Stimulated activated CD4-positive, alpha-beta T cell treated with anti-CD3 and anti-CD28 coated beads, TNF-alpha, amount 100 ng/mL, for 4 hours (primary cell): ENCODE data around the gene LSS.

Experiments
- DNase-seq, 3 experiments: peaks; one replicate each; pipeline ENCODE4 v3.0.0-alpha.2; 2020; ENCODE audit warnings: low read depth in 3 of 3

Gene LSS

DNA sequence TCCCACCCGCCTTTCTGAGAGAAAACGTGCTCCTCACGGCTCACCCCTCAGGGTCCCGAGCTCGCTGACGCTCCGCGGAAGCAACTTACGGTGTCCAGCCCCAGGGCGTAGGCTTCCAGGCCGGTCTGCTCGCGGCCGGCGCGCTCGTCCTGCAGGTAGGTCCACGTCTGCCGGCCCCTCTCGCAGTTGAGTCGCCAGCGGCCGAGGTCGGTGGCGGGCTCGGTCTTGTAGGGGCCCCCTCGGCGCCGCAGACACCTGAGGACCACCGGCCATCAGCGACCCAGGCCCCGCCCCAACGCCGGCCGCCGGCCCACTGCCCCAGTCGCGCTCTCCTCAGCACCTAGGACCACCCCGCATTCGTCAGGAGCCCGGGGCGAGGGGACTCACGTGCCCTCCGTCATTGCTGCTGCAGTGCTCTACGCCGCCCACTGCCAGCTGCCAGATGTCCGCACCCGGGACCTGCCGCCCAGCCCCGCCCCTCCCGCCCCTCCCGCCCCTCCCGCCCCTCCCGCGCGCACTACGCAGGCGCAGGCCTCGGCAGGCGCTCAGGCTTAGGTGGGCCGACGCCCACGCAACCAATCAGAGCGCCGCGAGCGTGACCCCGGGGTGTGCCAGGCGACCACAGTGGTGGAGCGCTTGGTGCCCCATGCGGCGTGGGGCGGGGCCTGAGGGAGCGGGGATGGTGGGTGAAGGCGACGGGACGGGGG is at the start of gene LSS:
Gene LSS, minus strand, starts transcription at position 430 of the 707 bp plus-strand sequence. Its CDS starts 29 bp downstream, at position 401.
- peak; percentile 90 to 98 (median 96) for DNase-seq

DNA sequence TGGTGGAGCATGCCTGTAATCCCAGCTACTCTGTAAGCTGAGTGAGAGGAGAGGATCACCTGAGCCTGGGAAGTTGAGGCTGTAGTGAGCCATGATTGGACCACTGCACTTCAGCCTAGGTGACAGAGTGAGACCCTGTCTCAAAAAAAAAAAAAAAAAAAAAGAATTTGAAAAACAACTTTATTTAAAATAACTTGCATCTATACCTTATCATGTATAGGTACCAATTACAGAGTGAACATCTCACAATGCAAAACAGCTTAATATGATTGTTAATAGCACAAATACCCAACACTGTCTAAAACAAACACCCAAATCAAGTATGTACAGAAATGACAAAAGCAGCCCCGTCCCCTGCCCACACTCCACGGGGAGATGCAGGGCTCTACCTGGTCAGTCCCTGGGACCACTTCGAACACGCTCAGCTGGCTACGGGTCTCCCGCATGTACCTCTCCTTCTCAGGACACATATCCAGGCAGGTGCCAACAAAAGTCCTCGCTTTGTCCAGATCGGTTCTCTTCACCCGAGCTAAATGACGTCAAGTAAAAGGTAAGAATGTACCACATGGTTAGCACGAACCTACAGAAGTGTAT is 46.3 kb upstream of the LSS start:
- no peak for DNase-seq

DNA sequence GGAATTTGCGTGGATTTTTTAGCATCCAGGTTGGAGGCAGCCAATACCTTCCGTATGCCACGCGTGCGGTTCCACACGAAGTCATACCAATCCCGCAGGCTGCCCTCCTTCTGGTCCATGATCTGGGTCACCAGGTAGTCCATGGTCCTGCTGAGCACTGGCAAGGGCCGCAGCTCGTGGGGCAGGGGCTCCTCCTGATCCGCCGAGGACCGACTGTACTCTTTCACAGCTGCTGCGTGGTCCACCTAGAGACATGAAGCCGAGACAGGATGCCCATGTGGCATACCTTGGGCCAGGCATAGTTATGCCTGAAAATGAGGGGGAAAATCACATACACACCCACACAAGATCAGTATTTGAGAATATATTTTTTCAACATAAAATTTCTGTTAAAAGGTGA is 44.8 kb upstream of the LSS start:
- no peak for DNase-seq

DNA sequence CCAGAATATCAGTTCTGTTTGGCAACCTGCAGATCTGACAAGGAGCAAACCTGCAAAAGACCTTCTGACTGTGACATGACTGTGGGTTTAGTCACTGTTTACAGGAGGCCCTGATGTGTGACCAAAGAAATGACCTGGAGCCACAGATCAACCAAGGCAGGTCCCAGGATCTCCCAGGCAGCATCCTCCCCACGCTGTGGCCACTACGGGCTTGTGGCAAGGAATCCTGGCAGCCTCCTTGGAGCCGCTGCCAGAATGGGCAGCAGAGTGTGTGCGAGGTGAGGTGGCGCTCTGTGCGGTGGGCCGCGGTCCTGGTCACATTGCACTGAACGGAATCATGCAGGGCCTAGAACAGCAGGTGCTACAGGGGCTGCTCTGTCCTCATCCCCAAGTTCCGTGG is 40.9 kb upstream of the LSS start:
- no peak for DNase-seq

DNA sequence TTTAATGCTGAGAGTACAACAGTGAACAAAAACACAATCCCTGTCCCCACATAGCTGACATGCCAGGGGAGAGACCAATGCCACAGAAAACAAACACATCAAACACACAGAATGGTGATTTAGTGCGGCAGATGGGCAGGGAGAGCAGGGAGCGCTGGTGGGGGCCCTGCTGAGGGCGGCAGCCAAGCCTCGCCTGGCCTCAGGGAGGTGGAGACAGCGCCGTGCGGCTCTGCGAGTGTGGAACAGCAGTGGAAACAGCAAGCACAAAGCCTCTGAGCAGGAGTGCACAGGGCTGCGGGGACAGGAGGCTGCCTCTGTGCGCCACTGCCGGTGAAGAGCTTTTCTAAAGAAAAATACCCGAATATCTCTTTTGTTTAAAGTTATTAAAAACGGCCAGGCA is 39.8 kb upstream of the LSS start:
- no peak for DNase-seq

DNA sequence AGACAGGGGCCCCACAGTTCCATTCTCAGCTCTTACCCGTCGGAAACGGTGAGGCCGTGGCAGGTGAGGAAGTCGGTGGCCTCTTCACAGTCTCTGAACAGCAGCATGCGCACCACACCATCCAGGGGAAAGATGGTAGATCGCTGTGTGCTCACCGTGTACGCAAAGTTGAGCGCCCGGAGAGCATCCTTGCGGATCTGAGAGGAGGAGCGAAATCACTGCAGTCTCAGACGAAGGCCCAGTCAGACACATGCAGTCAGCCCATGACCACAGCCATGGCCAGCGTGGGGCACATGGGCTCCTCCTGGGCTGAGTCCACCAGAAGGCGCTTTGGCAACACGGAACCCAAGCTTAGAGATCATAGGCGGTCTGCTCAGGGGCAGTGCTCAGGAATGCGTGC is 38.4 kb upstream of the LSS start:
- no peak for DNase-seq

GRCh38 chr21:46265736-46266525 is 37.4 kb upstream of the LSS start:
- no peak for DNase-seq

GRCh38 chr21:46264690-46265144 is 36.1 kb upstream of the LSS start:
- no peak for DNase-seq

DNA sequence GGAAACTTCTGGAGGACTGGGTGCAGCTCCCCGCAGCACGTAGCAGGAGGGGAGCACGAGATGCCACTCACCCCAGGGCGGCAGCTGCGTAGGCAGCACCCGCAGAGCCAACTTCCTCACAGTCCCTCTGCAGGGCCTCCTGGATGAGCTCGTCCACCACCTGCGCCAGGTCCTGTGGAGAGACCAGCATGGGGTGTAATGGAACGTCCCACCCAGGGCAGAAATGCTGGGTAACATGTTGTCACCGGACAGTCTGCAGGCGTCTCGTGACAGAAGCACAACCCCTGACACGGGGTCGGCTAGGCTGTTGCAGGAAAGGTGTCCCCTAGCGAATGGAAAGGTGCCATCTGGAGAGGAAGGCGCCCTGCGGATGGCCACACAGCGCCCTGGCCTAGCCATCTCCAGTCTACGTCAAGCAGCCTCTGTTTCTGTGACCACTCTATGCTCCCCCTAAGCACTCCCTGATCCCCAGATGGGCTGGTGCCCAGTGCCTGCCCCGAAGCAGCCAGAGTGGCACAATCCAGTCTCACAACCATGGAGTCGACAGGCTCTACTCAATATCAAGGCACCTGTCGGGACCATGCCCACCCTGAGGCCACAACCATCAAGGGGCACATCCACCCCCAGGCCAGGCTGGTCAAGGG is 35.6 kb upstream of the LSS start:
- DNase-seq: no peak

DNA sequence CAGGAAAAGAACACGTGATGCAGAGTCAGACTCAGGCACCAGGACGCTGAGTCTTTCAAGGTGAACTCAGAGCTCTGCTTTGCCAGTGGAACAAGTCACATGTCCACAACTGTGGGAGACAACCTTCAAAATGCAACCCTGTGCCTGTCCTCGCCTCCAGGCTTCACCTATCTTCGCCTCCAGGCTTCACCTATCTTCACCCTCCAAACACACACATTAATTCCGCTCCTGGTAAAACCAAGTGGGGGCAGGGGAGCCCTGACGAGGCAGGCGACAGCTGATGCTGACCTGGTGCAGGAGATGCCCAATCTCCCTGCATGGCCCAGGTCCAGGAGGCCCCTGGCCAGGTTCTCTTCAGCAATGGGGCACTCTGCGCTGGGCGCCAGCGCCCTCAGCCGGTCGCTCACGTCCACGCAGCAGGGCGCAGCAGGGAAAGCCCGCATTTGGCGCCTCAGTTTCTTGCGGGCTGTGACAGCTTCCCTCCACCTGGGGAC is 28.0 kb upstream of the LSS start:
- no peak for DNase-seq

DNA sequence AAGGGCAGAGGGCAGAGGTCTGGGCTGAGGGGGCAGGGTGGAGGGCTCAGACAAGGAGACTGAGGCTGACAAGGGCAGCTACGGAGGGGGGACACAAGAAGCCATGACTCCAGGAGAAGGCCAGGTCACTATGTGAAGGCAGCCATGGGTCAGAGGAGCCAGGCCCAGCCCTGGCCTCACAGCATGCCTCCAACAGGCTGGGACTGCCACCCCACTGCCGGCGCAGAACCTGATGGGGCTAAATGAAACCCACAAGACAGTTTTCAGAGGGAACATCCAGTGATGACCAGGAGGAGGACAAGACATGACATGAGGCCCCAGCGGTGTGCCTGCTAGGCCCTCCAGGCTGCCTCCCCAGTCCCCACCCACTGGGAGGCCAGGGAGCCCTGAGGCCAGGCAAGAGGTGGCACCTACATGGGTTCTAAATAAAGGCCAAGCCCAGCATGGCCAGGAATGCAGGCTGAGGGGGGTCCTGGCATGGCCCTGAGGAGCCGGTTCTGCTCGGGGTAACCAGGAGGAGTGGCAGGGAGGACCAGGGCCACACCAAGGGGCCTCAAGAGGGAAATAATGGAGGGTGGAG is 27.3 kb upstream of the LSS start:
- no peak for DNase-seq

- no peak for DNase-seq
Measured at GRCh38 chr21:46255166-46255565, 26.6 kb upstream of the LSS start.

DNA sequence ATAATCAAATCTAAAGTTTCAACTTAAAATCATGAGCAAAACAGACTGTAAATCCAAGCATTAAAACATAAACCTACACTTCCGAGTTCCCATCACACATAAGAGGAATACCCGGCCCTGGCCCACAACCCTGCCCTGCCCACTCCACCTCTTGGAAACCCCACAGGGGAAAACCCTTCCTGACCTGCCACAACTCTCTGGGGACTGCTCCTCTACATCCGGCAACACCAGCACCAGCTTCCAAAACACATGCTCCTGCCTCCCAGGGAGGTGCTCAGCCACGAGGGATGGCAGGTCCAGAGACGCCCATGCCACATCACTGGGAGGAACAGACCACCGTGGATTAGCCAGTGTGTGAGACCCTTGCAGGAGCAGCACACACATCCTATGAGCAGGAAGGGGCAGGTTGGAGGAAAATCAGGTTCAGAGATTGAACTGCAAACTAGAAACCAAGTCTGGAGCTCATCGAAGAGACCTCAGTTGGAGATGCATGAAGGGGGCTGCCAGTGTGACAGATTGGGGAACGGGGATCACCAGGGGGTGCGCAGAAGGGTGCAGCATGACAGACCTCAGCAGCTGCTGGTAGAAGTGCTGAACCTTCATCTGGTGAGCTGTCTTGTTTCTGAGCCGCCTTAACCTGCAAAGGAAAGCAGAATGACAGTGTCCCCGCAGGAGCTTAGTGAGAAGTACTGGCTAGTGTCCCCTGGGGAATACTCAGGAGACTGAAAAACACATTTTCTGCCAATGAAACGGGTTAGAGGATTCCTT is 25.8 kb upstream of the LSS start:
- no peak for DNase-seq

DNA sequence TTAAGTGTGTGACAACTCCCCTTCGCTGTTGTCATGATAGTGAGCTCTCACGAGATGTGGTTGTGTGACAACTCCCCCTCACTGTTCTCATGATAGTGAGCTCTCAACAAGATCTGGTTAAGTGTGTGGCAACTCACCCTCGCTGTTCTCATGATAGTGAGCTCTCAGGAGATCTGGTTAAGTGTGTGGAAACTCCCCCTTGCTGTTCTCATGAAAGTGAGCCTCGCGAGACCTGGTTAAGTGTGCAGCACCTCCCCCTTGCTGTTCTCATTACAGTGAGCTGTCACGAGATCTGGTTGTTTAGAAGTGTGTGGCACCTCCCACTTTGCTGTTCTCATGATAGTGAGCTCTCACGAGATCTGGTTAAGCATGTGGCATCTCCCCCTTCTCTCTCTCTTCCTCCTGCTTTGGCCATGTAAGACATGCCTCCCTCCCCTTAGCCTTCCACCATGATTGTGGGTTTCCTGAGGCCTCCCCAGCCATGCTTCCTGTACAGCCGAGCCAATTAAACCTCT is 25.1 kb upstream of the LSS start:
- no peak for DNase-seq

DNA sequence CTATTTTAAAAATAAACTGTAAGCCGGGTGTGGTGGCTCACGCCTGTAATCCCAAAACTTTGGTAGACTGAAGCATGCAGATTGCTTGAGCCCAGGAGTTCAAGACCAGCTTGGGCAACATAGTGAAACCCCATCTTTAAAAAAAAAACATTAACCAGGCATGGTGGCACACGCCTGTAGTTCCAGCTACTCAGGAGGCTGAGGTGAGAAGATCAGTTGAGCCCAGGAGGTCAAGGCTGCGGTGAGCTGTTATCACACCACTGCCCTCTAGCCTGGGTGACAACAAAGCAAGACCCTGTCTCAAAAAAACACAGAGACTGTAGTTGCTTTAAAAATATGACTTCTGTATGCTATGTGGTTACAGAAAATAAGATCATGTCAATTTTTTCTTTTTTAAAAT is 24.3 kb upstream of the LSS start:
- DNase-seq: no peak

GRCh38 chr21:46250146-46250725 is 21.7 kb upstream of the LSS start:
- no peak for DNase-seq

GRCh38 chr21:46248827-46249226 is 20.3 kb upstream of the LSS start:
- no peak for DNase-seq

GRCh38 chr21:46248422-46248782 is 19.8 kb upstream of the LSS start:
- DNase-seq: no peak

GRCh38 chr21:46247699-46248421 is 19.3 kb upstream of the LSS start:
- no peak for DNase-seq

DNA sequence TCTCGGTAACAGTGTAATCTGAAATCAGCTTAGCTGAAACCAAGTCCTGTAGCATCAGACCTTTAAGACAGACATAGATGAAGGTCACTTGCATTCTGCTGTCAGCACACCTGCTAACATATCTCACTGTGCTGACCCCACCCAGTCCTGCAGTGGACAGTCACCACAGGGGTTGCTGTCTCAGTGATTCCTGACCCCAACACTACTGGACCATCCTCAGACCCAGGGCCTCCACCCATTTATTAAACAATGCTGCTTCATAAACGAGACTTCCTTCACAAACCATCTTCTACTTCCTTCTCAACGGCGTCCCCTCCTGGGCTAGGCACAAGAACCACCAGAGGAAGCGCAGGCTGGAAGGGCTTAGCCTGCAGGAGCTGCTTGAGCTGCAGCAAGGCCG is 17.8 kb upstream of the LSS start:
- DNase-seq: no peak
